ENCODE data around the gene KIF21A. TPM values are rescaled to one million over a fixed set of nuclear protein-coding genes. Genes with fewer than 3 reads are reported as not detected.

Gene KIF21A
- polyA plus RNA-seq, 3 donors from 2014 or later: 1.3 to 13.9 (median 7.8) TPM

Other genes with a start within 250 kb of the KIF21A start
- gene ABCD2, start 176.7 kb upstream of the KIF21A start, polyA plus RNA-seq: under 1 TPM; 0.02 to 0.76 (median 0.36) TPM